HG03039 (cell line): Measurements from ENCODE around the gene KCND2.
"Not testable (repeated sequence)": the region's sequence is repeated elsewhere in the genome, so short reads cannot be mapped to it uniquely, and the experiment has no call there.

Experiments used
- ATAC-seq: cut with Tn5 transposase; IDR thresholded peaks from one replicate; pipeline ENCODE4 v1.9.1; 2021; ENCODE audit warnings: mild to moderate bottlenecking, moderate library complexity; ENCODE audit not compliant: unreplicated experiment

The KCND2 gene

GRCh38 chr7:120684463-120684862, 411.5 kb downstream of the KCND2 start:
- no peak for ATAC-seq

GRCh38 chr7:120691915-120692314, 418.9 kb downstream of the KCND2 start:
- ATAC-seq, result no peak

DNA sequence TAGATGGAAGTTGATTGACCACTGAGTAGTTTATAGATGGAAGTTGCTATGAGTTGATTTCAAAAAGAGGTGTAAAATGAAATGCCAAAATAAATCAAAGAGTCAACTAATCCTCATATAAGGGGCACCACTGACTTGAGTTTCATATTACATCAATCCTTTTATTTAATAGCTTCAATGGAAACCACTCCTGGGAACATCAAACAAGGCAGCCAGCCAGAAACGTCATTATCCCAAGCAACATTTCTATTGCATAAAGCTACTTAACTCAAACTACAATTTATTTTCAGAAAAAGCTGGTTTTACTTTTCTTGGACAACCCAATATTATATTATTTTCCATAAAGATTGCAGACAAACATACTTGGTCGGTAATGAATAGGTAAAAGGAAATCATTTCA, 422.9 kb downstream of the KCND2 start:
- no peak for ATAC-seq

DNA sequence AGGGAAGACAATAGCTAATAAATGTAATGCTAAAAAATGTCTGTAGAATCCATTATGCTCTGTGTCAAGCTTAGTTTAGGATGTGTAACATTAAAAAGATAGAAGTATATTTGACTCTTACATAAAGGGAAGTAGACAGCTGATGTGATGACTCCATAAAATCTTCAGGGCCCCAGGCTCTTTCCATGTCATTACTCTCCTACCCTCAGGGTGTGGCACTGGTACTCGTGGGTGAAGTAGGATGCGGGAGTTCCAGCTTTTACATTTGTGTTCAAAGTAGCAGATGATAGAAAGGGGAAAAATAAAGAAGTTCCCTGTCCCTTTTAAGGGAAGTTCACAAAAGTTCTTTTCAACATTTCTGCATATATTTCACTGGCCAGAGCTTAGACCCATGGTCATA, 427.8 kb downstream of the KCND2 start:
- ATAC-seq, result no peak

DNA sequence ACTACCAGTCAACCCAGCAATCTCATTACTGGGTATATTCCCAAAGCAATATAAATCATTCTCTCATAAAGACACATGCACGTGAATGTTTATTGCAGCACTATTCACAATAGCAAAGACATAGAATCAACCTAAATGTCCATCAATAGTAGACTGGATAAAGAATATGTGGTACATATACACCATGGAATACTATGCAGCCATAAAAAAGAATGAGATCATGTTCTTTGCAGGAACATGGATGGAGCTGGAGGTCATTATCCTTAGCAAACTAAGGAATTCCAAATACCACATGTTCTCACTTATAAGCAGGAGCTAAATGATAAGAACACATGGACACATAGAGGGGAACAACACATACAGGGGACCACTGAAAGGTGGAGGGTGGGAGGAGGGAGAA, 429.4 kb downstream of the KCND2 start:
- not testable (repeated sequence) for ATAC-seq

GRCh38 chr7:120703585-120704240, 430.7 kb downstream of the KCND2 start:
- ATAC-seq, result no peak

DNA sequence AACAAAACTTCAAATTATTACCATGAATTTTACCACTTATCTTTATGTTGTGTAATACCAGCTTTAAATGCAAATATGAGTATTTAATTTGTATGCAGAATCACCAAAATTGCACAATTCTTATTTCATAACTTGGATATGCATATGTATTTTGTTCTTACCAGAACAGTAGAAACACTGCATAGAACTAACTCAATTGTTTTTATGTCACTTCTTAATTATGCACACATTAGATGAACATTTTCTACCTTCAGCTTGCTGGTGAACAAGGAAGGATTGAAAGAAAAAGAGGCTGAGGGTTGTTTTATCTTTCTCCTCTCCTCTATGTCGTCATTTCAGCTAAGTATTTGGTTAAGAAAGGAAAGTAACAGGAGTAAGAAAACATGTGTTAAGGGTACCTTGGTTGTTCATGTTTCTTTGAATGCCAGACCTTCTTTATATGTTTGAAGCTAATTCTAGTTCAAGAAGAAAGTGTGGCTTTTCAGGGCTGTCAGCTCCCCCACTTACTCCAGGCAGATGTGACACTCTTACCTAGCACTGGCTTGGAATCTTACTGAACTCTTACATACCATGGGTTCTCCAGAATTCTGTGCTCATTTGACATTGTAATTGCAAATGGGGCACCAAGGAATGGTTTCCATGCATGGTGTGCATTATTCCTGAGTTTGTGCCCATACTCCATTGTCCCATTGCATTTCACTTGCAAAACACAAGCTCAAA, 436.4 kb downstream of the KCND2 start:
- ATAC-seq, result no peak

GRCh38 chr7:120709972-120710320, 437.0 kb downstream of the KCND2 start:
- no peak for ATAC-seq

- ATAC-seq, result no peak
Observed at GRCh38 chr7:120714945-120715344, 442.0 kb downstream of the KCND2 start.

GRCh38 chr7:120716307-120716706, 443.3 kb downstream of the KCND2 start:
- no peak for ATAC-seq

GRCh38 chr7:120717166-120717565, 444.2 kb downstream of the KCND2 start:
- ATAC-seq, result no peak

GRCh38 chr7:120718361-120718760, 445.4 kb downstream of the KCND2 start:
- ATAC-seq, result no peak

DNA sequence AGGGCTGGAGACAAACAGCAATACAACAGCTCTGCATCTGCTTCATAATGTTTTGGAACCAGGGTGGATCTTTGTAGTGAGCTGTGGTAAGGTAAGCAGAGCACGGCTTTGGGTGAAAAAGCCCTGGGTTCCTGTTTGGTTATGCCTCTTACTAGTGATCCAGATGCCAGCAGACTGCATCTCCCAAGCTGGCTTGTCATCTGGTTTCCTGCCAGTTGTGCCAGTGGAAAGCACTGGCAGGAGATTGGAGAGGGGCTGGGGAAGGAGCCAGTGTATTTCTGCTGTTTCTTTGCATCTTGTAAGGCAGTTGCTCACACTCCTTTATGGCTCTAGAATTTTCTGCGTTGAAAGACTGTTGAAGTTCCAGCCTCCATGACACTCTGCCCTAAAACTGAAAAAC, 447.3 kb downstream of the KCND2 start:
- ATAC-seq, result no peak

DNA sequence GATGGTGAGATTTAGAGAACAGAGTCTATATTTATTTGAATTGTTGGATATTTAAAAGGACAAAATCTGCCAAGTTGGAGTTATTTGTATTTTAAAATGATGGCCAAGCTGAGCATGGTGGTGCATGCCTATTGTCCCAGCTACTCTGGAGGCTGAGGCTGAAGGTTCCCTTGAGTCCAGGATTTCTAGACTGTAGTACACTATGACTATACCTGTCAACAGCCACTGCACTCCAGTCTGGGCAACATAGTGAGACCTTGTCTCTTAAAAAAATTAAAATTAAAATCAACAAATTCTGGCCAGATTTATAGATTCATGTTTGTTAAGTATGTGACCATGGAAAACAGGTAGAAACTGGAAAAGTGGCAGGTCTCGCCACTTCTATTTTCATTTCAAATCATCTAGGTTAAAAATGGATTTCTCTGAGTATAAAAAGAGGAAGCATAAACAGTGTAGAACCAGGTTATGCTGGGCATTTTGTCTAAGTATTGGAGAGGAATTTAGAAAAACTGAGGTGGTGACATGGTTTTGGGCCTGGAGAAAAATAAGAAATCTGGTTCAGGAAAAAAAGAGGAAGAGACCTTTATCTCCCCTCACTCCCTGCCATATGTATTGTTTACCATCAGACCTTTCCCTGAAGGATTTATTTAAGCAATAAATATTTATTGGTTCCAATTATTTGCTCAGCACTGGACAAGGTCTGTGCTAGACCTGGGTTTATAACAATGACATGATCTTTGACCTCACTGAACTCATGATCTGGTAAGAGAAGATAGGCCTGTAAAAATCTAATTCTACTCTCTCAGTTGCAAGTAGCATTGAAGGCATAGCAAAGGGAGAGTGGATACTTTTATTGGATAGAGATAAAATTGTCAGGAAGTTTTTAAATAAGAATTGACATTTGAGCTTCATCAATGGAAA, 450.8 kb downstream of the KCND2 start:
- ATAC-seq, result no peak

GRCh38 chr7:120724448-120724847, 451.5 kb downstream of the KCND2 start:
- ATAC-seq, result no peak

GRCh38 chr7:120724955-120725354, 452.0 kb downstream of the KCND2 start:
- no peak for ATAC-seq

DNA sequence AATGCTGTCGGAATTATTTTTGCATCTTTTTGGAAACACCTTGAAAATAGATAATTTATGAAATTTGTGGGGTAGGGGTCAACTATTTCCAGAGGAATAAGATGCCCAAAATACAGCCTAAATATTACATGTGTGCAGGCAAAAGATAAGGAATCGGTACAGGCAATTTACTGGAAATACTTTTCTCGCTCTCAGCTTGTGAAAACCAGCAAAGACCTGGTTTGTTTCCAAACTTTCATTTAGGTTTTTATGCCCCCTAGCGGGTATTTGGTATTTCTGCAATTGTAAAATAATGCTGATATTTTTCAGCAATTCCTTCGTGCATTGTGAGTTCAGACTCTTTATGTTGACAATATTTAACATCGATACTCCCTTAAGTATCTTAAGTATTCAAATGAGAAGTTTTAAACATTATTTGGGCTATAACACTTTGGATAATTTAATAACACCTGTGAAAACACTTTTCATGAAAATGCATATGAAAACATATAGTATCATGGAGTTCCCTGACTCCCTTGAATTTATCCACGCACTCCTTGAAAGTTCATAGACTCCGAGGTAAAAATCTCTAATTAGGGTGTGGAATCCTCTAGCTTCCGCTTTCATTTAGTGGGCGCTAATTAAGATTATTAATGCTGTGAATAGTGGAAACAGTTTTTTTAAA, 452.5 kb downstream of the KCND2 start:
- no peak for ATAC-seq

GRCh38 chr7:120729245-120729644, 456.3 kb downstream of the KCND2 start:
- no peak for ATAC-seq

DNA sequence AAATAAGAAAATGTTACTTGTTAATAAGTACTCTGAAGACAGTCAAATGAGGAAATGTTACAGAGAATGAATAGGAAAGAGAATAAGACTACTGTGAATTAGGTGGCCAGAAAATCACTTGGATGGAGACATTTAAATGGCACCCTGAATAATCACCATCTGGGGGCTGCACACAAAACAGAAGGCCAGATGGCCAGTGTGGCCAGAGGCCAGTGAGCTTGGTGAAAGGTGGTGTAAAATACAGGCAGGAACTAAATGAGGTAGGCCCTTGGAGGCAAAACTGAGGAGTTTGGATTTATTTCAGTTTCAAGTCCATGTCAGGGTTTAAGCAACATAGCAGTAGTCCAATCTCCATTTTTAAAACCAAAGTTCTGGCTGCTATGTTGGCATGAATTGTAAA, 458.3 kb downstream of the KCND2 start:
- ATAC-seq, result no peak

DNA sequence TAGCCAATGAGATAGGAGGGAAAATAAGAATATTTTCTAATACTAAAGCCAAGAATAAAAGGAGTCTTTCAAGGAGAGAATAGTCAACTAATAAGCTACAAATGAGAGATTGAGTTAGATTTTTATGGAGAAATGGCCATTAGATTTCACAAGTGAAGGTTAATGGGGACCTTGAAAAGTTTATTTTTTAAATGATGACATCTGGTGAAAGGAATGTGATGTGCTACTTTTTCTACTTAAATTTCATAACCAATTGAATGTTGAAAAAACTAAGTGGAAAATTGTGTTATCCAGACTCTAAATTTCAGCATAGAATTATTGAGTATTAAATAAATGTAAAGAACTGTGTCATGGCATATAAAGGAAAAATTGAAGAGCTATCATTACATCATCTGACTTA, 459.3 kb downstream of the KCND2 start:
- ATAC-seq, result no peak

GRCh38 chr7:120733143-120733542, 460.2 kb downstream of the KCND2 start:
- ATAC-seq, result no peak
